ENCODE measurements around the gene RAB4A.

Gene RAB4A

GRCh38 chr1:229341774-229342655 lies 71.1 kb downstream of the RAB4A start:
- peak; percentile 84 for DNase-seq

GRCh38 chr1:229342656-229343569 lies 72.0 kb downstream of the RAB4A start, which contains the start of gene CCSAP:
Gene CCSAP, minus strand, starts transcription at chr1:229343047. Its CDS starts 582 bp downstream, at chr1:229342465.
- DNase-seq = peak; percentile 59

- DNase-seq = no peak
These were observed 73.2 kb downstream of the RAB4A start for GRCh38 chr1:229344139-229344538.

GRCh38 chr1:229344937-229345684 lies 74.2 kb downstream of the RAB4A start:
- DNase-seq = no peak

GRCh38 chr1:229347528-229347927 lies 76.6 kb downstream of the RAB4A start:
- no peak for DNase-seq

GRCh38 chr1:229349463-229350385 lies 78.8 kb downstream of the RAB4A start:
- no peak for DNase-seq

GRCh38 chr1:229352975-229353374 lies 82.1 kb downstream of the RAB4A start:
- no peak for DNase-seq

- no peak for DNase-seq
These were observed 83.3 kb downstream of the RAB4A start for GRCh38 chr1:229354226-229354625.
